ENCODE measurements around the gene ISG20L2. TPM values are rescaled to one million over a fixed set of nuclear protein-coding genes. Genes with fewer than 3 reads are reported as not detected.
"Not testable (repeated sequence)": the region's sequence is repeated elsewhere in the genome, so short reads cannot be mapped to it uniquely, and the experiment has no call there.

The ISG20L2 gene, protein sequence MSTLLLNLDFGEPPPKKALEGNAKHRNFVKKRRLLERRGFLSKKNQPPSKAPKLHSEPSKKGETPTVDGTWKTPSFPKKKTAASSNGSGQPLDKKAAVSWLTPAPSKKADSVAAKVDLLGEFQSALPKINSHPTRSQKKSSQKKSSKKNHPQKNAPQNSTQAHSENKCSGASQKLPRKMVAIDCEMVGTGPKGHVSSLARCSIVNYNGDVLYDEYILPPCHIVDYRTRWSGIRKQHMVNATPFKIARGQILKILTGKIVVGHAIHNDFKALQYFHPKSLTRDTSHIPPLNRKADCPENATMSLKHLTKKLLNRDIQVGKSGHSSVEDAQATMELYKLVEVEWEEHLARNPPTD
- total RNA-seq (2014; rRNA removed; shearing (Covaris generic)) = 30.8 and 33.2 TPM in 2 replicates

DNA sequence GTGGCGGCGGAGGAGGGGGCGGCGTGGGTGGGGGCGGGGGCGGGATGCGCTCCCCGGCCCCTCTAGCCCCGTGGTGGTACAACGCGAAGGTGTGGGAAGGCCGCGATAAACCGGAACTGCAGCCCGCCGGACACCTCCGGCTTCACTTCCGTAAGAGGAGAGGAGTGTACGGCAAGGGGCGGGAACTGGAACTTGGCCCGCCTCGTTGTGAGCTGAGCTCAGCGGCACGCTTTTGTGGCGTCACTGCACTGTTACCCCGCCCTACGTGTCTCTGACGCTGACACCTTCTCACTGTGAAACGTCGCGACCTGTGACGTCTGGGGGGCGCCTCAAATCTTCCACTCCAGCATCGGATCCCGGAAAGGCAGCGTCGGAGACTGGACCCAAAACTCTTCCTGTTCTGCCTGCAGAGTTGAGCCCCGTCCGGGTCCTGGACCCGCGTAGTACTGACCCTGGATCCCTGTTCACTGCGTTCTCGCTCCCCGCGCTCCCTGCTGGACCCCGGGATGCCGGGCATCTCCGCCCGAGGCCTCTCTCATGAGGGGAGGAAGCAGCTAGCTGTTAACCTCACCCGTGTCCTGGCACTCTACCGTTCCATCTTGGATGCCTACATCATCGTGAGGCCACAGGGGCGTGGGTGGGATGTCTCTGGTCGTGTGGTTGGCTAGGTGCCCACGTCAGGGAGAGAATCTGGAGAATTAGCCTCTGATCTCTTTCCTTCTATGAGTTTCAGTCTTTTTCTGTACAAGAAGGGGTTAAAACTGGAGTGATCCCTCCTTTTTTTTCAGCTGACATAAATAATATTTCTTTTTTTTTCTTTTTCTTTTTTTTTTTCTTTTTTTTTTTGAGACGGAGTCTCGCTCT, at the start of gene ISG20L2:
ISG20L2 (minus strand) TSS at position 168 of the 864 bp plus-strand sequence. CDS start 1,114 bp downstream, outside the sequence.
- DNase-seq (ENCODE audit: low spot score) = peak; percentile 97

DNA sequence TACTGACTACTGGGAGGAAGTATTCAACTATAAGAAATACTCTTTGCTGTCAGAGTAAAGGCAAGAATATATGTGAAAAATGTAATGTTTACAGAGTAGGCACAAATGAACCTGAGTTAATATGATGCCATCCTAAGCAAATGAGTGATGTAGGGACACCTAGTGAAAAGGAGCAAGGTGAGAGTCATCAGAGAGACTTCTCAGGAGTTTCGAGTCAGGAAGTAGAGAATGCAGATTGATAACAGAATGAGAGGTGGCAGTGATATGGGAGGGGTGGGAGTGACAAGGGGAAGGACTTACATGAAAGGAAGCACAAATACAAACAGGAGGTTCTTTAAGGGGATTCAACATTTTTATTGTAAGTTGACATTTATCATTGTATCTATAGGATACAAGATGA, 49.0 kb upstream of the ISG20L2 start:
- DNase-seq (ENCODE audit: low spot score) = no peak

DNA sequence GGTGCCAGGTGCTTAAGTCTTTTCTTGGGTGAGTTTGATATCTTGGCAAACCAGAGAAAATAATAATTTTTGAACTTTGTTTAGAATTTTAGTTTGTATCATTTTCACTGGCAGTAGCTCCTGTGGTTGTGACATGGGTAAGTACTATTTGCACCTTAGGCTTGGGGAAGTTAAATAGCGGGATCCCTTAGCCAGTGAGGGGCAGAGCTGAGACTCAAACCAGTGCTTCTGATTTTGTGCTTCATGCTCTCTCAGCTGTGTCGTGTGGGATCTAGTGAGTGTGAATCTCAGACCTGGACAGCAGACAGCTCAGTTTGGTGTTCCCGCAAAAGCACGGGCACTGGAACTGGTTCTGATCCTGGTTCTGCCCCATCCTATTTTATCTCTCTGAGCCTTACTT, 48.4 kb upstream of the ISG20L2 start:
- DNase-seq (ENCODE audit: low spot score) = no peak

DNA sequence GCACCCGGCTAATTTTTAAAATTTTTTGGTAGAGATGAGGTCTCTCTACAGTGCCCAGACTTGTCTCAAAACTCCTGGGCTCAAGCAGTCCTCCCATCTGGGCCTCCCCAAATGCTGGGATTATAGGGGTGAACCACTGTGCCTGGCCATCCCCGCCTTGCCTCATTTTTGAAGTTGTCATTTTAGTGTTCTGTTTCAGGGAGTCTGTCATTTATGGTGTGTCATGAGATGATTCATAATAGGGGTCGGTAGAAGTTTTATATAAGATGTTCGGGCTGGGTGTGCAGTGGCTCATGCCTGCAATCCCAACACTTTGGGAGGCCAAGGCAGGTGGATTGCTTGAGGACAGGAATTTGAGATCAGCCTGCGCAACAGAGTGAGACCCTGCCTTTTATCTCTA, 47.2 kb upstream of the ISG20L2 start:
- DNase-seq (ENCODE audit: low spot score) = no peak

DNA sequence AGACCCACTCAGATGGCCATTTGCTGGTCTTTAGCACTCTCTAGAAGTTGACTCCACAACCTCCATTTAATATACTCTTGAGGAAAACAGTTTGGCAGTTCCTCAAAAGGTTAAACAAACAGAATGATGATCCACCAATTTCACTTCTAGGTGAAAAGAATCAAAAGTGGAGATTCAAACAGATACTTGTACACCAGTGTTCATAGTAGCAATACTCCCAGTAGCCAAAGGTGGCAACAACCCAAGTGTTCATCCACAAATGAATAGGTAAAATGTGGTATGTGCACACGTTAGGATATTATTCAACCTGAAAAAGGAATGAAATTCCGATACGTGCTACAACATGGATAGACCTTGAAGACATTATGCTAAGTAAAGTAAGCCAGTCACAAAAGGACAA, 45.0 kb upstream of the ISG20L2 start:
- DNase-seq (ENCODE audit: low spot score) = no peak

DNA sequence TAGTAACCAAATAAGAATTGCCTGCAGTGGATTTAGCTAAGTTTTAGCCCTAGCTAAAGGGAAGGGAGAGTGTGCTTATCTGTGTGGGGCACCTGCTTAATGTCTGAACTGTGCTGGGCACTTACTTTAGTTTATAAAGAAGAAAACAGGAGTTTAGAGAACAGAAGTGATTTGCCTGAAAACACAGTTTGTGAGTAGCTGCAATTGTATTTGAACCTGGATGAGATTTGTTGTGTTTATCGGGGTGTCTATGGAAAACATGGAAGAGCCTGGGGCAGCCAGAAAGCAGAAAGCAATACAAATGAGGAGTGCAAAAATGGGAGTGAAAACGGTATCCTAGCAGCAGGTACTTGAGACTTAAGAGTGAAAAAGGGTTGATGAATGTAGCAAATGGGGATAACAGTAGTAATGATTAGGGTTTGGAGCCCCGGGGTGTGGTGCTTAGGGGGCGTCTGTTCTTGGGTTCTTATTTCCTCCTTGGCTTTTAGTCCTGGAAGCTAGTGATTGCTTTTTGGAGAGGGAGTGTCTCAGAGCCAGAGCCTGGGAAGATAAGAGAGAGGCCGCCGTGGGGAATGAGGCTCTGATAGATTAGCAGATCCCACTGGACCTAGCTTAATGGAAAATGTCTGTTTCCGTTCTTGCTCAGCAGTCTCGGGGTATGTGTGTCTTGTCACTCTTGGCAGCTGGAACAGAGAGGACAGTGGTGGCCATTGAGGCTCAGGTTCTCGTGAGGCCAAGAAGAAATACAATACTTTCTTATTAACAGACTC, 44.3 kb upstream of the ISG20L2 start:
- no peak for DNase-seq (ENCODE audit: low spot score)

DNA sequence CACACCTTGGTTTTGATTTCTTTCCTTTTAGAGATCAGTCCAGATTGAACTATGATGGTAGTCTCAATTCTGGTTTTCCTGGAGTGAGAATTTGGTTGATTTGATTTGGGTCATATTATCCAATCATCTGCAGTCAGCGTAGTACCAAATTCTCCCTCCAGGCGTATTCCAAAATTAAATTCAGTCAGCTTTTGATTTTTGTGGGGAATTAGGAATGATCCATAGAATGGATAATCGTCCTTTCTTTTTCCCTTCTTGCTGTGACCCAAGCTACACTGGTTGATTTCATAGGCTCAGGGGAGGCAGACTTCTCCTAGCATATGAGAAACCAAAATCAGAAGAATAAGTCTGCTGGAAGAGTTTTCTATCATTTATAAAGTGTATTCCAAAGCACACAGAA, 43.7 kb upstream of the ISG20L2 start:
- no peak for DNase-seq (ENCODE audit: low spot score)

DNA sequence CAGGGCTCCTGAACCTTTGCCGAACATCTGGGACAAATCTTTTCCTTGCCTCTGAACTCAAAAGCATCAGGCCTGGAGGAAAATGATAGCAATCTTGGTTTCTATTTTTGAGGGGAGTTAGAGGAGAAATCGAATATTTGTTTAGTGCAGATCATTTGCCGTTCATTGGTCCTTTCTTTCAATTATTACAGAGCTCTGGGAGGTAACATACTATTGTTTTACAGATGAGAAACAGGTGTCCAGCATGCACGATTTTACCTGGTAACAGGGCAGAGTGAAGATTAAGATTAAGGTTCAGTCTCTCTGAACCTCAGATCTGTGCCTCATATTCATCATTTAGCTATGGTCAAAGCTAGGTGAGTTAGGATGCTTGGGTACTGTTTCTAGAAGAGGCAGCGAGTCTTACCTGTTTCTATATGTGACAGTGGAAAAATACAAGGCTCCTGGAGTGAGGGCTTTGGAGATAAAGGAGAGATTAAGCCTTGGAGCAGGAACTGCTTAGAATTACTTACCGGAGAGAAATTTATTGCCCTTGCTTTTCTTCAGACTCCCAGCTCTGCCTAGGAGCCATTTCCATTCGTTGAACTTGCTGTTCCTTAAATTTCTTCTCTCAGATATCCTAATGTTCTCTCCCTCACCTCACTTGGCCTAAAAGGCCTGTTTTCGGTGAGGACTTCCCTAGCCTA, 40.2 kb upstream of the ISG20L2 start:
- no peak for DNase-seq (ENCODE audit: low spot score)

DNA sequence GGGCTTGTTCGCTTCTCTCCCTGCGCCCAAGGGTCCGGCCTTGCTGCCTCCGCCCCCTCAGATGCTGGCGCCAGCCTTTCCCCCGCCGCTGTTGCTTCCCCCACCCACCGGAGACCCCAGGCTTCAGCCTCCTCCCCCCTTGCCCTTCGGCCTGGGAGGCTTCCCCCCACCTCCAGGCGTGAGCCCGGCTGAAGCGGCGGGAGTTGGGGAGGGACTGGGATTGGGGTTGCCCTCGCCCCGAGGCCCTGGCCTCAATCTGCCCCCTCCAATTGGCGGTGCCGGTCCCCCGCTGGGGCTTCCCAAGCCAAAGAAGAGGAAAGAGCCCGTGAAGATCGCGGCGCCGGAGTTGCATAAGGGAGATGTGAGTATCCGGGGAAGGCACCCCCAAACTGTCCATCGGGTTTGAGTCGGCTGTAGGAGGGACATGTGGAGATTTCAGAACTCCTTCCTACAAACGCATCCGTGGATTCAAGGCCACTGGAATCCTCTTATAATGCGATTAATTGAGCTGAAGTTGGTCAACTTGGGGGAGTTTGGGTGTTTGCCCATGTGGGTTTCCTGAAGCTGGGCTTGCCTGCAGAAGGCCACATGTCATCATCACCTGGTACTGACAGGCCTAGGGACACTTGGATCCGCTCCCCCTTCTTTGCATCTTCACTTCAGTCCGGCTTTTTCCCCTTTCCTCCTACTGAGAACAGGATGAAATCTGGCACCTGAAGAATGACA, 39.5 kb upstream of the ISG20L2 start:
- peak; percentile 36 for DNase-seq (ENCODE audit: low spot score)

DNA sequence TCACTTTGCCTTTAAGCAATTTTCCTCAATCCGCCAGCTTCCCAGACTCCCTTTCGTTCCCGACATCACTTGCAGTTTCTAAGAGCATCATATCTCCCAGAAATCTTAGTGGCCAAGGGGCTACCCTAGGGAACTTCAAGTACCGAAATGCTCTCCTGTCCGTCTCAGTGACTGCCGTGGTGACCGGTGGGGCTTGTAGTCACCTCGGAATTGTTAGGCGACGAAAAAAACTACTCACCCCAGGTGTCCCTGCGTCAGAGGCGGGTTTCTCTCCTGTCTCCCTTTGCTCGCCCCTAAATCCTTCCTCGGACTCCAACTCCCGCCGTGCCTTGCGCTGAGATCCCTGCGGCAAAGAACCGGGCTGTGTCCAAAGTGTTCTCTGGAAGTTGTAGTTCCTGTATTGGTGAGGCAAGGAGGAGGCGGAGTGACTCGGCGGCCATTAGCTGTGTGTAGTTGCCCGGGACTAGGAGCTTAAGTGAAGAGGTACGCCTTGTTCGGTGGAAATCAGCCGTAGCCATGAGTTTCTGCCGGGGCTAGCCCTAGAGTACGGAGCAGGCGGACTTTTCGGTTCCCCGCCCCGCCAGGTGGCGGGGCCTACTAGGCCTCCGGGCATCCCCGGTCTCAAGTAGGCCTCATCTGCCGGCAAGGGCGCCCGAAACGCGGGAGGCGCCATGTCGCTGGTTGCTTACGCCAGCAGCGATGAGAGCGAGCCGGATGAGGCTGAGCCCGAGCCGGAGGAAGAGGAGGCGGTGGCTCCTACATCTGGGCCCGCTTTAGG, 38.7 kb upstream of the ISG20L2 start, which contains the start of gene PRCC:
PRCC (plus strand) TSS at position 435 of the 778 bp plus-strand sequence; CDS start at position 672, 237 bp downstream.
- DNase-seq (ENCODE audit: low spot score) = peak; percentile 98

DNA sequence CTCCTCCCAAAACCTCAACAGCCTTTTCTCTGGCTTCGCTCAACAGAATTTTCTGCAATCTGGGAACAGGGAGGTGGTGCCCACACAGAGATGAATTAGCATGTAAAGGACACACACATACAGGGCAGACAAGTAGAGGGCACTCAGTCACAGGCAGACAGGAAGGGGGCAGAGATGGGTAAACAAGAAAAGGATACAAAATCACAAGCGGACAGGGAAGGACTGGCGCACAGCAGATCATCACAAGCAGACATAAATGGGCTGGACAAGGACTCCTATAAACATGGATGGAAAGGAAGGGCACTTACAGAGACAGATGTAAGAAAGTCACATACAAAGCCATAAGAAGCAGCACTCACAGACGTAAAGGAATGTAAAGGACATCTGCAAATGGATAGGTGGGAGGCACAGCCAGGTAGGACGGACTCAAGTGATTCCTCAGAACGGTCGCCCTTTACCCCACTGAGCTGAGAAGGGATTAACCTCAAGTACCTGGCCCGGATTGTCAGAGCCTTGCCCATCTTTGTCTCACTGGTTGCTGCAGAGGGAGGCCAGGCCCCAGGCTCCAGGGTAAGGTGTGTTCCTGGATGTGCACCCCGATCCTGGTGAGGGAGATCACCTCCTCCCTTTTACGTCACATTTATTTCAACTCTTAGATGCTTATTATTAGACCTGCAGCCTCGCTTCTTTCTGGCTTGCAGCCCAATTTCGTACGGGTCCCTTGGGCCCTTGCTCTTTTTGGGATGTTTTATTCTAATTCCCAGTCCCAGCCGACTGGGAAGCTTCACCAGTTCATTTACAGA, 37.9 kb upstream of the ISG20L2 start:
- peak; percentile 63 for DNase-seq (ENCODE audit: low spot score)

DNA sequence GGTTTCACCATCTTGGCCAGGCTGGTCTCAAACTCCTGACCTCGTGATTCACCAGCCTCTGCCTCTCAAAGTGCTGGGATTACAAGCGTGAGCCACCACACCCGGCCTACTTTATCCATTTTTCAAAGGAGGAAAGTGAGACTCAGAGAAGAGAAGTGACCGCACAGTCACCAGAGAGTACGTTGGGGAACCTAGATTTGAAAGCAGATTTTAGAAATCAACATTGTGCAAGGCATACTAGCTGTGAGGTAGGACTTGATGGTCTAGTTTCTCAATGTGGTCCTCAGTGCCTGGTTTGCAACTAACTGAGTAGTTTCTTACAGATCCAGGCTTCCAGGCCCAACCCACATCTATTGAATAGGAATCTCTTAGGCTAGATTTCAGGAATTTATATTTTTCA, 37.1 kb upstream of the ISG20L2 start:
- DNase-seq (ENCODE audit: low spot score) = no peak

DNA sequence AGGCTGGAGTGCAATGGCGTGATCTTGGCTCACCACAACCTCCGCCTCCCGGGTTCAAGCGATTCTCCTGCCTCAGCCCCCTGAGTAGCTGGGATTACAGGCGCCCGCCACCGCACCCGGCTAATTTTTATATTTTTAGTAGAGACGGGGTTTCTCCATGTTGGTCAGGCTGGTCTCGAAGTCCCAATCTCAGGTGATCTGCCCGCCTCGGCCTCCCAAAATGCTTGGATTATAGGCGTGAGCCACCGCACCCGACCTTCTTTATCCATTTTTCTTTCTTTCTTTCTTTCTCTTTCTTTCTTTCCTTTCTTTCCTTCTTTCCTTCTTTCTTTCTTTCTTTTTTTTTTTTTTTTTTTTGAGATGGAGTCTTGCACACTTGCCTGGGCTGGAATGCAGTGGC, 36.6 kb upstream of the ISG20L2 start:
- DNase-seq (ENCODE audit: low spot score) = not testable (repeated sequence)

DNA sequence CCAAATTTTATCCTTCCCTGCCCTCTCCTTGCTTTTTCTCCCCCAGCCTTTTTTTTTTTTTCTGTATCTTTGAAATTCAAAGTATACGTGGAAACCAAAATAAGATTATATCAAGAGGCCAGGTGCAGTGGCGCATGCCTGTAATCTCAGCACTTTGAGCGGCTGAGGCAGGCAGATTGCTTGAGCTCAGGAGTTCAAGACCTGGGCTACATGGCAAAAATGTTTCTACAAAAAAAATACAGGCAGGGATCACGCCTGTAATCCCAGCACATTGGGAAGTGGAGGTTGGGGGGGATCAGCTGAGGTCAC, 32.2 kb upstream of the ISG20L2 start:
- DNase-seq (ENCODE audit: low spot score) = no peak

DNA sequence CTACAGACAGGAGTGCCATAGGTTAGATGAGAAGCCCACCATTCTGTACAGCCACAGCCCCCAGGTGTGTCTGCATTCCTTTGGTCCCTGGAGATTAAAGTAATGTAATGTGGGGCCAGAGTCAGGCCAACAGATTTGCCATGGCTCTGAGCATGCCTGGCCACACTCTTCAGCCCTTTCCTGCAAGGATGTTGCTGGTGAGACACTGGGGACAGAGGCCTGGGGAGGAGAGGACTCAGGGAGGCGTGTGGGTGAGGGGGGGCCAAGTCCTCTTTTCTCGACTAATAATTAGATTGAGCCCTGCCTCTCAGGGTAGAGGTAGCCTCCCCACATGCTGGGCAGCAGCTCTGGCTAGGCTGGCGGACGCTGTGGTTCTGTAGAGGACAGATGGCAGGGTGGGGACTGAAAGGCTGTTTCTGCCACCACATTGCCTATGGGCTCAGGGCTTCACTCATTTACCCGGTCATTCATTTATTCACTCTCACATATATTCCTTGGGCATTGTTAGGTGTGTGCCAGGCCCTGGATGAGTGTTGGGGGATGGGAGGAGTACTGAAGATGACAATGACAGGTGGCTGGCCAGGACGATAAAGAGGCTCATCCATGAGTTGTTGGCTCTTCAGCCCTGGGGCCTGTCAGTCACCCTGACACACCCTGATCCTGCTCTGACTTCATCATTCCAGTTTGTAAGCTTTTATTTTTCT, 31.7 kb upstream of the ISG20L2 start:
- DNase-seq (ENCODE audit: low spot score) = no peak

DNA sequence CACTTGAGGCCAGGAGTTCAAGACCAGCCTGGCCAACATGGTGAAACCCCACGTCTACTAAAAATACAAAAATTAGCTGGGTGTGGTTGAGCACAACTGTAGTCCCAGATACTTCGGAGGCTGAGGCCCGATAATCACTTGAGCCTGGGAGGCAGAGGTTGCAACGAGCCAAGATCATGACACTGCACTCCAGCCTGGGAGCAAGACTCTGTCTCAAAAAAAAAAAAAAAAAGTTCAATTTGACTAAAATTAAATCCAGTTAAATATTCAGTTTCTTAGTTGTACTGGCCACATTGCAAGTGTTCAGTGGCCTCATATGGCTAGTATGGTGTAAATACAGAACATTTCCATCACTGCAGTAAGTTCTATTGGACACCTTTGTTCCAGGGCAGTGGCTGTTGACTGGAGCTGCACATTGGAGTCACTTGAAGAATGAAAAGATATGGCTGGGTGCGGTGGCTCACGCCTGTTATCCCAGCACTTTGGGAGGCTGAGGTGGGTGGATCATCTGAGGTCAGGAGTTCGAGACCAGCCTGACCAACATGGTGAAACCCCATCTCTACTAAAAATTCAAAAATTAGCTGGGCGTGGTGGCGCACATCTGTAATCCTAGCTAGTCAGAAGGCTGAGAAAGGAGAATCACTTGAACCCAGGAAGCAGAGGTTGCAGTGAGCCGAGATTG, 29.1 kb upstream of the ISG20L2 start:
- not testable (repeated sequence) for DNase-seq (ENCODE audit: low spot score)

DNA sequence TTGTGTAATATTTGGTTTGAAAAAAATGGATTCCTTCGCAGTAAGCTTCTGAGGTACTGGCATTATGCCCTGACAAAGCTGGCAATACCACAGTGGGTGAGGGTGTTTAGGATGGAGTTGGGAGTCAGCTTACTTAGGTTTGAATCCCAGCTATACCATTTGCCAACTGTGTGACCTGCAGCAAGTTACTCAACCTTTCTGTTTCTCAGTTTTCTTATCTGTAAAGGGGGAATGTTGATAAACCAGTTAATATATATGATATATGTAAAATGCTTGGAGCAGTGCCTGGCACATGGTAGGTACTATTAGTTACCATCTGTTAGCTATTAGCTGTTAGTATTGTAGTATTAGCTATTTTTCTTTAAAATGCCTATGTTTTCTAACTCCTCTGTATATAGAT, 27.8 kb upstream of the ISG20L2 start:
- no peak for DNase-seq (ENCODE audit: low spot score)

DNA sequence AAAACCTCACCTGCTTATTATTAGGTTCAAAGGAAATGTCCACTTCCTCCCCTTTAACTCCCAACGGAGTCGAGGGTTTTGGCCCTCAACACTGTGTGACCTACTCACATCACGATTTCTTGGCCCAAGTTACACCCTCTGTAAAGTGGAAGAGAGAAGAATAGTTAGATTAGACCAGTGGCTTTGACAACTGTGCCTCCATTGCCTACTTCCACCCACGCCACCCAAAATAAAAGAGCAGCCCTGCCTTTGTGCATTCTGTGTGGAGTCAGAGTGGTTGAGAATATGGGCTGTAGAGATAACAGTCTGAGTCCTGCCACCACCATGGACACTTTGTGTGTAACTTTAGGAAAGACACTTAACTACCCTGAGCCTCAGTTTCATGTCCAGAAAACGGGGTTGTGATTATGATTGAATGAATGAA, 27.0 kb upstream of the ISG20L2 start:
- DNase-seq (ENCODE audit: low spot score) = no peak
